Panc1 (cell line): Measurements from ENCODE around the gene FGFRL1.

Source experiments
- SIN3A ChIP-seq: IDR thresholded peaks from 2 replicates; pipeline ENCODE4 v1.6.1; 2012; ENCODE audit warnings: low read depth, mild to moderate bottlenecking, low read length, moderate library complexity, borderline replicate concordance; ENCODE audit not compliant: insufficient read depth
- TF ChIP-seq, protein P1 (sequence below): fragments of 450-650 bp; IDR thresholded peaks from 2 replicates; pipeline ENCODE4 v1.5.1; 2017; ENCODE audit warnings: mild to moderate bottlenecking

DNA sequence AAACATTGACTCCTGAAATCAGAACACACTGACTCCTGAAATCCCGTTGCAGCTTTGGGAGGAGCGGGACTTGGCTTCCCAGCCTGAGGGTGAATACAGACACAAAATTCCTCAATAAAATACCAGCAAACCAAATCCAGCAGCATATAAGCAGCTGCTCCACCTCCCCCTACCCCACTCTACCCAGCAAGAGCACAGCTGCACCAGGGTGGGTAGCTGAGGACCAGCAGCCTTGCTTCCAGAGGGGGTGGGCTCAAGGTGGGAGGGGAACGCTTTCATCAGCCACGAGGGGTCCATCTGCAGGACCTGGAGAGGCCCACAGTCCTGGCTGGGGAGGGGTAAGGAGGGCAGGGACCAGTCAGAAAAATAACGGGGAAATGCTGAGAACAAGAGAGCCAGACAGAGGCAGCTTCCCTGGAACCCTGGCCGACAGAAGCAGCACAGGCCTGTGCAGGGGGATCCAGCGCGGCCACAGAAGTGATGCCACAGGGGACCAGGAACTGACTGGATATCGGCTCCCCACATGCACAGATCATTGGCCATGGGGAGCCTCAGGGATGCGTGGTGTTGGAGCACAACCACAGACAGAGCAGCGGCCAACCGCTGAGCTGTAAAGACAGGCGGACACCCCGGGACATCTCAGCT is 49.8 kb downstream of the FGFRL1 start:
- TF ChIP-seq, protein P1, sequence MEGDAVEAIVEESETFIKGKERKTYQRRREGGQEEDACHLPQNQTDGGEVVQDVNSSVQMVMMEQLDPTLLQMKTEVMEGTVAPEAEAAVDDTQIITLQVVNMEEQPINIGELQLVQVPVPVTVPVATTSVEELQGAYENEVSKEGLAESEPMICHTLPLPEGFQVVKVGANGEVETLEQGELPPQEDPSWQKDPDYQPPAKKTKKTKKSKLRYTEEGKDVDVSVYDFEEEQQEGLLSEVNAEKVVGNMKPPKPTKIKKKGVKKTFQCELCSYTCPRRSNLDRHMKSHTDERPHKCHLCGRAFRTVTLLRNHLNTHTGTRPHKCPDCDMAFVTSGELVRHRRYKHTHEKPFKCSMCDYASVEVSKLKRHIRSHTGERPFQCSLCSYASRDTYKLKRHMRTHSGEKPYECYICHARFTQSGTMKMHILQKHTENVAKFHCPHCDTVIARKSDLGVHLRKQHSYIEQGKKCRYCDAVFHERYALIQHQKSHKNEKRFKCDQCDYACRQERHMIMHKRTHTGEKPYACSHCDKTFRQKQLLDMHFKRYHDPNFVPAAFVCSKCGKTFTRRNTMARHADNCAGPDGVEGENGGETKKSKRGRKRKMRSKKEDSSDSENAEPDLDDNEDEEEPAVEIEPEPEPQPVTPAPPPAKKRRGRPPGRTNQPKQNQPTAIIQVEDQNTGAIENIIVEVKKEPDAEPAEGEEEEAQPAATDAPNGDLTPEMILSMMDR: no peak
- TF ChIP-seq SIN3A: no peak
